LNCAP (cell line): ENCODE data around the gene EDAR.

Experiments
- CTCF ChIP-seq: fragments of 450-650 bp; IDR thresholded peaks from 2 replicates; pipeline ENCODE4 v1.5.1; 2017; ENCODE audit warnings: mild to moderate bottlenecking

Gene EDAR

GRCh38 chr2:109028738-109029489 lies 39.9 kb upstream of the EDAR start:
- no peak for TF ChIP-seq CTCF

GRCh38 chr2:109028277-109028676 lies 39.3 kb upstream of the EDAR start:
- TF ChIP-seq CTCF = no peak

- TF ChIP-seq CTCF = no peak
Observed at GRCh38 chr2:109027702-109028101, 38.7 kb upstream of the EDAR start.

GRCh38 chr2:109024477-109024876 lies 35.5 kb upstream of the EDAR start:
- no peak for TF ChIP-seq CTCF

GRCh38 chr2:109021895-109022300 lies 32.9 kb upstream of the EDAR start:
- TF ChIP-seq CTCF = no peak

- no peak for TF ChIP-seq CTCF
Observed at GRCh38 chr2:109020217-109020637, 31.2 kb upstream of the EDAR start.

GRCh38 chr2:109018452-109018851 lies 29.4 kb upstream of the EDAR start:
- no peak for TF ChIP-seq CTCF

GRCh38 chr2:109017017-109017416 lies 28.0 kb upstream of the EDAR start:
- no peak for TF ChIP-seq CTCF
